HepG2 (cell line): ENCODE results near the gene SLC41A3. TPM values are rescaled to one million over a fixed set of nuclear protein-coding genes. Genes with fewer than 3 reads are reported as not detected.

ENCODE experiments used
- GPN1 ChIP-seq: sonication (generic); formaldehyde crosslinking; IDR thresholded peaks from 2 replicates; pipeline ENCODE4 v1.5.1; 2020; ENCODE audit warnings: missing genetic modification reagents, borderline replicate concordance
- GTF3A ChIP-seq: sonication (generic); formaldehyde crosslinking; conservative IDR thresholded peaks from 2 replicates; pipeline ENCODE4 v1.4.0; 2020; ENCODE audit warnings: mild to moderate bottlenecking, missing genetic modification reagents
- HDAC1 ChIP-seq: sonication (generic); formaldehyde crosslinking; IDR thresholded peaks from 2 replicates; pipeline ENCODE4 v1.5.1; 2020; ENCODE audit warnings: mild to moderate bottlenecking, missing genetic modification reagents
- HOXA9 ChIP-seq: sonication (generic); formaldehyde crosslinking; IDR thresholded peaks from 2 replicates; pipeline ENCODE4 v1.8.1; 2022; ENCODE audit warnings: missing genetic modification reagents, mild to moderate bottlenecking, moderate library complexity, borderline replicate concordance
- LCORL ChIP-seq, 2 experiments: fragments of 450-650 bp in 1 of 2; sonication (generic) in 1 of 2; formaldehyde crosslinking in 1 of 2; IDR thresholded peaks; 2 replicates each; pipeline versions ENCODE4 v1.5.0 to v1.6.1; 2017 to 2020; ENCODE audit warnings: antibody characterized with exemption in 1 of 2, missing genetic modification reagents in 1 of 2
- MAF1 ChIP-seq: sonication (generic); formaldehyde crosslinking; IDR thresholded peaks from 2 replicates; pipeline ENCODE4 v1.5.0; 2020; ENCODE audit warnings: missing genetic modification reagents, borderline replicate concordance
- NFKBIZ ChIP-seq: IDR thresholded peaks from 2 replicates; pipeline ENCODE4 v1.6.1; 2018; ENCODE audit warnings: missing genetic modification reagents, missing compliant biosample characterization
- NKX3-1 ChIP-seq: sonication (generic); formaldehyde crosslinking; IDR thresholded peaks from 2 replicates; pipeline ENCODE4 v1.5.0; 2020; ENCODE audit warnings: missing genetic modification reagents
- PITX1 ChIP-seq: sonication (generic); formaldehyde crosslinking; IDR thresholded peaks from 2 replicates; pipeline ENCODE4 v1.5.1; 2020; ENCODE audit warnings: mild to moderate bottlenecking, missing genetic modification reagents
- POLR2AphosphoS2 ChIP-seq: IDR thresholded peaks from 2 replicates; pipeline ENCODE4 v1.6.1; 2011; ENCODE audit warnings: low read depth, low read length, improper control_type of control experiment
- SNRNP70 ChIP-seq: fragments of 200-400 bp; formaldehyde crosslinking; IDR thresholded peaks from 2 replicates; pipeline ENCODE4 v1.6.1; 2017; ENCODE audit warnings: mild to moderate bottlenecking, low read depth, low read length, moderate library complexity
- TFE3 ChIP-seq: IDR thresholded peaks from 2 replicates; pipeline ENCODE4 v1.6.1; 2016
- TRAFD1 ChIP-seq: sonication (generic); formaldehyde crosslinking; IDR thresholded peaks from 2 replicates; pipeline ENCODE4 v1.5.1; 2020; ENCODE audit warnings: missing genetic modification reagents, mild to moderate bottlenecking, borderline replicate concordance
- ZBTB44 ChIP-seq: sonication (generic); formaldehyde crosslinking; IDR thresholded peaks from 2 replicates; pipeline ENCODE4 v1.4.0; 2020; ENCODE audit warnings: missing genetic modification reagents
- ZFP41 ChIP-seq: sonication (generic); formaldehyde crosslinking; IDR thresholded peaks from 2 replicates; pipeline ENCODE4 v1.4.0; 2020; ENCODE audit warnings: mild to moderate bottlenecking, missing genetic modification reagents, borderline replicate concordance
- ZGPAT ChIP-seq: IDR thresholded peaks from 2 replicates; pipeline ENCODE4 v1.6.1; 2016; ENCODE audit warnings: mild to moderate bottlenecking
- ZMAT5 ChIP-seq: sonication (generic); formaldehyde crosslinking; IDR thresholded peaks from 2 replicates; pipeline ENCODE4 v1.5.0; 2020; ENCODE audit warnings: mild to moderate bottlenecking, low read depth, missing genetic modification reagents, borderline replicate concordance
- ZNF251 ChIP-seq: sonication (generic); formaldehyde crosslinking; IDR thresholded peaks from 2 replicates; pipeline ENCODE4 v1.9.0; 2021; ENCODE audit warnings: mild to moderate bottlenecking, missing genetic modification reagents
- ZNF30 ChIP-seq: sonication (generic); formaldehyde crosslinking; IDR thresholded peaks from 2 replicates; pipeline ENCODE4 v1.5.0; 2020; ENCODE audit warnings: mild to moderate bottlenecking, missing genetic modification reagents
- ZNF383 ChIP-seq: sonication (generic); formaldehyde crosslinking; IDR thresholded peaks from 2 replicates; pipeline ENCODE4 v1.4.0; 2020; ENCODE audit warnings: missing genetic modification reagents, mild to moderate bottlenecking, borderline replicate concordance
- ZNF790 ChIP-seq: sonication (generic); formaldehyde crosslinking; IDR thresholded peaks from 2 replicates; pipeline ENCODE4 v1.8.0; 2022; ENCODE audit warnings: missing genetic modification reagents, mild to moderate bottlenecking, borderline replicate concordance
- ZSCAN25 ChIP-seq: sonication (generic); formaldehyde crosslinking; IDR thresholded peaks from 2 replicates; pipeline ENCODE4 v1.8.0; 2022; ENCODE audit warnings: mild to moderate bottlenecking, missing genetic modification reagents
- ZSCAN31 ChIP-seq: sonication (generic); formaldehyde crosslinking; IDR thresholded peaks from 2 replicates; pipeline ENCODE4 v1.5.0; 2020; ENCODE audit warnings: low read depth, mild to moderate bottlenecking, missing genetic modification reagents
- polyA plus RNA-seq, 8 experiments: library from polyadenylated mRNA; depleted of rRNA in 3 of 8; stranded (reverse) in 7 of 8; unstranded in 1 of 8; fragments of >200 nt; fragmentation: Illumina TruSeq in 4 of 8; extraction: Trizol in 4 of 8; gene quantifications; 2 replicates each; pipeline versions ENCODE4 v1.2.1 to v1.2.3, GENCODE V29; 2011 to 2016; ENCODE audit warnings: low read depth in 4 of 8, missing spikeins in 1 of 8, mixed read lengths in 1 of 8; ENCODE audit not compliant: insufficient read depth in 1 of 8
- total RNA-seq, 5 experiments: library from RNA; depleted of rRNA; stranded (reverse); fragments of >200 nt; fragmentation: Illumina TruSeq; extraction: Trizol; gene quantifications; 2 replicates each; pipeline ENCODE4 v1.2.3, GENCODE V29; 2016; ENCODE audit warnings: low read depth in 1 of 5

Gene SLC41A3
- total and polyA plus RNA-seq, 2 of the 13 experiments (the other 11 are each of a cell fraction or from before 2014, with no cell fraction given): 26.0 to 71.1 TPM

GRCh38 chr3:125990253-125990970 is 93.5 kb downstream of the SLC41A3 start (continued):
- TF ChIP-seq HOXA9 (no peak), POLR2AphosphoS2 (no peak), ZMAT5 (no peak), HDAC1 (CRISPR knock-in tag) (peak; percentile 68), ZNF251 (no peak), ZBTB44 (no peak), PITX1 (CRISPR knock-in tag) (no peak), ZSCAN25 (CRISPR knock-in tag) (peak; percentile 39; the same call in 1 of the 2 replicates), ZNF30 (CRISPR knock-in tag) (no peak), ZGPAT (CRISPR knock-in tag) (no peak), GTF3A (CRISPR knock-in tag) (no peak), GPN1 (CRISPR knock-in tag) (no peak), SNRNP70 (no peak), ZNF383 (CRISPR knock-in tag) (no peak), ZNF790 (CRISPR knock-in tag) (no peak), ZFP41 (no peak), MAF1 (CRISPR knock-in tag) (no peak), NKX3-1 (CRISPR knock-in tag) (no peak), NFKBIZ (CRISPR knock-in tag) (no peak), TRAFD1 (CRISPR knock-in tag) (0 out of 2 replicates have a peak, but pooled peaks have one; percentile 49), ZSCAN31 (peak; percentile 77), LCORL (IDR thresholded peaks at IDR 0.05) (no peak), LCORL (CRISPR knock-in tag; IDR thresholded peaks at IDR 0.05) (no peak), TFE3 (CRISPR knock-in tag) (peak; percentile 15; the same call in 1 of the 2 replicates)
